GOT3 (cell line): Measurements from ENCODE around the gene RAB3C.
"Not testable (repeated sequence)": the region's sequence is repeated elsewhere in the genome, so short reads cannot be mapped to it uniquely, and the experiment has no call there.

Source experiments
- DNase-seq: peaks from one replicate; lab custom pipeline; 2025; ENCODE audit warnings: mixed read lengths; lab: John Stamatoyannopoulos, UW

The RAB3C gene

GRCh38 chr5:58602889-58603288 is 20.0 kb downstream of the RAB3C start:
- not testable (repeated sequence) for DNase-seq

GRCh38 chr5:58606064-58606463 is 23.2 kb downstream of the RAB3C start:
- DNase-seq: no peak

- no peak for DNase-seq
These were observed 33.1 kb downstream of the RAB3C start for GRCh38 chr5:58615972-58616371.

- no peak for DNase-seq
These were observed 34.4 kb downstream of the RAB3C start for GRCh38 chr5:58617241-58617640.

- DNase-seq: no peak
These were observed 37.5 kb downstream of the RAB3C start for GRCh38 chr5:58620336-58620735.

- no peak for DNase-seq
These were observed 40.3 kb downstream of the RAB3C start for GRCh38 chr5:58622936-58623871.

GRCh38 chr5:58628626-58629025 is 45.8 kb downstream of the RAB3C start:
- DNase-seq: no peak

- DNase-seq: no peak
These were observed 46.6 kb downstream of the RAB3C start for GRCh38 chr5:58629271-58630159.

- DNase-seq: no peak
These were observed 49.0 kb downstream of the RAB3C start for GRCh38 chr5:58631895-58632294.

GRCh38 chr5:58635416-58635815 is 52.5 kb downstream of the RAB3C start:
- DNase-seq: no peak

GRCh38 chr5:58640011-58640410 is 57.1 kb downstream of the RAB3C start:
- DNase-seq: no peak

- DNase-seq: no peak
These were observed 58.7 kb downstream of the RAB3C start for GRCh38 chr5:58641533-58641932.

GRCh38 chr5:58648846-58649245 is 66.0 kb downstream of the RAB3C start:
- DNase-seq: no peak

- DNase-seq: no peak
These were observed 66.8 kb downstream of the RAB3C start for GRCh38 chr5:58649716-58650115.

- DNase-seq: no peak
These were observed 70.6 kb downstream of the RAB3C start for GRCh38 chr5:58653521-58653920.

GRCh38 chr5:58666141-58666540 is 83.3 kb downstream of the RAB3C start:
- DNase-seq: no peak

- DNase-seq: no peak
These were observed 84.0 kb downstream of the RAB3C start for GRCh38 chr5:58666598-58667581.

- DNase-seq: no peak
These were observed 87.7 kb downstream of the RAB3C start for GRCh38 chr5:58670582-58670981.

GRCh38 chr5:58671155-58671554 is 88.3 kb downstream of the RAB3C start:
- DNase-seq: no peak

- DNase-seq: no peak
These were observed 89.6 kb downstream of the RAB3C start for GRCh38 chr5:58672521-58672920.

GRCh38 chr5:58674070-58674469 is 91.2 kb downstream of the RAB3C start:
- DNase-seq: no peak

- no peak for DNase-seq
These were observed 91.8 kb downstream of the RAB3C start for GRCh38 chr5:58674711-58675110.
